Measurements from ENCODE around the gene MBL2. TPM values are rescaled to one million over a fixed set of nuclear protein-coding genes. Genes with fewer than 3 reads are reported as not detected.

The MBL2 gene
- polyA plus RNA-seq, 1 experiment, result not detected

DNA sequence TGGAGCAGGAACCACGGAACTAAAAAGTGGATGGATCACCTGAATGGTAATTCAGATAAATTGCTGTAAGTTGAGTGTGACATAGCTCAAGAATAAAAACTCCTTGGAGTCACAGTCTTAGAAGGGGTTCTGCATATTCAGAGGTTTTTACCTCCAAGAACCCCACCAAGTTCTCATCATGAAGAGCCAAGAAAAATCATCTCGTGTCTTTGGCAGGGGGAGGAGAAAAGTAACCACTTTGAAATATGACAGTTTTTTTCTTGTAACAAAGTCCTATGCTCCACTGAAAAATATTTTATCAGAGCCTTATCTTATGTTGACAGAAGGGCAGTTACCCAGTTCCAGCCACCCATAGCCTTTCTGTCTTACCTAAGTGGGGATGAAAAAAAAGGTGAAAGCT, 38.2 kb upstream of the MBL2 start:
- H3K4me3 ChIP-seq (ENCODE audit: low read depth, low read length), result no peak overlapping the region
- H3K9me3 ChIP-seq (ENCODE audit: control insufficient read depth, insufficient read depth, low read length), result no peaks in the 10 kb centered on the region
- no peak for DNase-seq (ENCODE audit: low read depth, low spot score)
- no peaks in the 10 kb centered on the region for H3K27me3 ChIP-seq (ENCODE audit: control insufficient read depth, insufficient read depth, low read length)
- CTCF ChIA-PET, result no interaction called here
- POLR2A ChIA-PET, result no interaction called here
- TF ChIP-seq, protein P1, sequence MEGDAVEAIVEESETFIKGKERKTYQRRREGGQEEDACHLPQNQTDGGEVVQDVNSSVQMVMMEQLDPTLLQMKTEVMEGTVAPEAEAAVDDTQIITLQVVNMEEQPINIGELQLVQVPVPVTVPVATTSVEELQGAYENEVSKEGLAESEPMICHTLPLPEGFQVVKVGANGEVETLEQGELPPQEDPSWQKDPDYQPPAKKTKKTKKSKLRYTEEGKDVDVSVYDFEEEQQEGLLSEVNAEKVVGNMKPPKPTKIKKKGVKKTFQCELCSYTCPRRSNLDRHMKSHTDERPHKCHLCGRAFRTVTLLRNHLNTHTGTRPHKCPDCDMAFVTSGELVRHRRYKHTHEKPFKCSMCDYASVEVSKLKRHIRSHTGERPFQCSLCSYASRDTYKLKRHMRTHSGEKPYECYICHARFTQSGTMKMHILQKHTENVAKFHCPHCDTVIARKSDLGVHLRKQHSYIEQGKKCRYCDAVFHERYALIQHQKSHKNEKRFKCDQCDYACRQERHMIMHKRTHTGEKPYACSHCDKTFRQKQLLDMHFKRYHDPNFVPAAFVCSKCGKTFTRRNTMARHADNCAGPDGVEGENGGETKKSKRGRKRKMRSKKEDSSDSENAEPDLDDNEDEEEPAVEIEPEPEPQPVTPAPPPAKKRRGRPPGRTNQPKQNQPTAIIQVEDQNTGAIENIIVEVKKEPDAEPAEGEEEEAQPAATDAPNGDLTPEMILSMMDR (IDR thresholded peaks at IDR 0.05; ENCODE audit: low read depth, low read length), result no peak
- no peak overlapping the region for H3K27ac ChIP-seq (ENCODE audit: low read depth, low read length)

- Histone ChIP-seq H3K9me3 (ENCODE audit: control insufficient read depth, insufficient read depth, low read length) (no peaks in the 10 kb centered on the region), H3K27ac (ENCODE audit: low read depth, low read length) (no peak overlapping the region), H3K4me3 (ENCODE audit: low read depth, low read length) (no peak overlapping the region), H3K27me3 (ENCODE audit: control insufficient read depth, insufficient read depth, low read length) (no peaks in the 10 kb centered on the region)
- CTCF ChIA-PET, result interaction anchor here (2.0 kb wide), 1 partner anchor 10 kb away, joined by 15 read pairs; no protein-coding TSS in a partner anchor
- no peak for DNase-seq (ENCODE audit: low read depth, low spot score)
- POLR2A ChIA-PET, result no interaction called here
- TF ChIP-seq, protein P1 (IDR thresholded peaks at IDR 0.05; ENCODE audit: low read depth, low read length), result no peak
Observed at GRCh38 chr10:52807803-52808202, 35.2 kb upstream of the MBL2 start.

GRCh38 chr10:52805414-52806285, 33.1 kb upstream of the MBL2 start:
- no peak overlapping the region for H3K27ac ChIP-seq (ENCODE audit: low read depth, low read length)
- CTCF ChIA-PET, result interaction anchor here (1.0 kb wide), 1 partner anchor 12 kb away, joined by 6 read pairs; no protein-coding TSS in a partner anchor

GRCh38 chr10:52801947-52802346, 29.4 kb upstream of the MBL2 start:
- no peak overlapping the region for H3K4me3 ChIP-seq (ENCODE audit: low read depth, low read length)
- H3K27me3 ChIP-seq (ENCODE audit: control insufficient read depth, insufficient read depth, low read length), result no peaks in the 10 kb centered on the region
- H3K27ac ChIP-seq (ENCODE audit: low read depth, low read length), result no peak overlapping the region
- no peaks in the 10 kb centered on the region for H3K9me3 ChIP-seq (ENCODE audit: control insufficient read depth, insufficient read depth, low read length)
- TF ChIP-seq, protein P1 (IDR thresholded peaks at IDR 0.05; ENCODE audit: low read depth, low read length), result no peak
- CTCF ChIA-PET, result interaction anchor here (1.0 kb wide), 1 partner anchor 583 kb away, joined by 3 read pairs; no protein-coding TSS in a partner anchor
- no peak for DNase-seq (ENCODE audit: low read depth, low spot score)
- POLR2A ChIA-PET, result no interaction called here

More at GRCh38 chr10:52805414-52806285, 33.1 kb upstream of the MBL2 start:
- TF ChIP-seq, protein P1 (IDR thresholded peaks at IDR 0.05; ENCODE audit: low read depth, low read length), result no peak
- POLR2A ChIA-PET, result no interaction called here
- Histone ChIP-seq H3K27me3 (ENCODE audit: control insufficient read depth, insufficient read depth, low read length) (no peaks in the 10 kb centered on the region), H3K4me3 (ENCODE audit: low read depth, low read length) (no peak overlapping the region), H3K9me3 (ENCODE audit: control insufficient read depth, insufficient read depth, low read length) (no peaks in the 10 kb centered on the region)
- no peak for DNase-seq (ENCODE audit: low read depth, low spot score)

DNA sequence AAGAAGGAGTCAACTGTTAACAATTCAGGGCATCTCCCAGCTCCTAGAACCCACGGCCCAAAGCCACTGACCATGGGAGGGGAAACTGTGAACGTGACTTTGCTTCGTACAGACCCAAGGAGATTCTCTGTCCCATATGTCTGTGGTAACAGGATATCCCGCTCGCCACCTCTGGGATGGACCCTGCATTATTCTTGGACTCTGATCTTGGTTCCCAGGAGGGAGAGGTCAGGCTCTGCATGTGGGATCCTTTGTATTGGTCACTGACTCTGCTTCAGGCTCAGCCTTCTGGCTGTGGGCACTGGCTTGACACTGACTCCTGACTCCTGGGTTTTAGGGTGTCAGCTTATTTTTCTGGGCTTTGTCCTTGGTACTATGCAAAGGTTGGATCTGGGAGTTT, 13.5 kb upstream of the MBL2 start:
- TF ChIP-seq, protein P1 (IDR thresholded peaks at IDR 0.05; ENCODE audit: low read depth, low read length), result no peak
- DNase-seq (ENCODE audit: low read depth, low spot score), result no peak
- H3K9me3 ChIP-seq (ENCODE audit: control insufficient read depth, insufficient read depth, low read length), result no peaks in the 10 kb centered on the region
- ChIA-PET CTCF (interaction anchor here (0.6 kb wide), 1 partner anchor 166 kb away, joined by 3 read pairs; no protein-coding TSS in a partner anchor), POLR2A (no interaction called here)
- no peak overlapping the region for H3K27ac ChIP-seq (ENCODE audit: low read depth, low read length)
- H3K27me3 ChIP-seq (ENCODE audit: control insufficient read depth, insufficient read depth, low read length), result no peaks in the 10 kb centered on the region
- no peak overlapping the region for H3K4me3 ChIP-seq (ENCODE audit: low read depth, low read length)

Measured in AG04450 (cell line).